ENCODE measurements around the gene ZNF677.
A peak's percentile ranks its signal among the peaks of the same experiment; 100 is the strongest.

Gene ZNF677

DNA sequence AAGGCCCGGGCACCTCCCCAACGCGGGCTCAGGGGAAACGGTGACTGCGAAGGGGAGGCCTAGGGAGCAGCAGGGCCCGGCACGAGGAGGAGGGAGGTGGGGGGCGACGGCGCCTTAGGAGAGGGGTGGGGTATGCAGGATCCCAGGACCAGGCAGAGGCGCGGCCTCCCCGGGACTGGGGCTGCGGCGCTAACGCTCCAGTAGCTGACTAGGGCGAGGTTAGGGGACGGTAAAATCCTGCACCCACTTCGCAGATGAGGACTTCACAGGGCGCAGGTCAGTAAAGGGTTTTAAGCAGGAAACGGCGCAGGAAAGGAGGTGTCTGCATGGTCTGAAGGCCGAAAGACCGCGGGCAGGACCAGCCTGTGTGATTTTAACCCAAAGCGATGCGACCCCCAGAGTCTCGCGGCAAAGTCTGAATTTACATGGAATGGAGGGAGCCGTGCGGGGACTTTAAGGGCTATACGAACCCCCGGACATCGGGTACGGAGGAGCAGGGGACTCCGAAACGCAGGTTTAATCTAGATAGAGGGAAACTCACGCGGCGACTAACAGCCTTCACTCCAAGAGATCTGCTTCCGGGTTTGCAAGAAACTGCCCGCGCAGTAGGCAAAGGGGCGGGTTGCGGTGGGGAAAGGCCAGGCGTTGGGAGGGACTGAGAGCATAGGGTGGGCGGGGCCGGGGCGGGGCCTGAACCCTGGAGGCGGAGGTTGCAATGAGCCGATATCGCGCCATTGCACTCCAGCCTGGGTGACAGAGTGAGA, 61.7 kb downstream of the ZNF677 start, which contains the start of gene ZNF665:
TSS of gene ZNF665 (minus strand) at position 588 of the 764 bp plus-strand sequence. CDS start 10,460 bp downstream, outside the sequence.
- H3K36me3 ChIP-seq (ENCODE audit: control insufficient read depth in 2 of 2, insufficient read depth in 1 of 2, low read length in 2 of 2): no peaks in the 10 kb centered on the region
- H3K9me3 ChIP-seq (ENCODE audit: control insufficient read depth, insufficient read depth, low read depth, low read length): no peaks in the 10 kb centered on the region; the same call in 1 of the 2 replicates
- POLR2A ChIA-PET: no interaction called here
- CTCF ChIA-PET: no interaction called here
- peak within 1 kb of the TSS; percentile 28 for H3K4me3 ChIP-seq (ENCODE audit: low read depth, low read length)
- TF ChIP-seq FEZF1 (tag by site-specific recombination; IDR thresholded peaks at IDR 0.05) (no peak), ZNF302 (tag by site-specific recombination; IDR thresholded peaks at IDR 0.05; ENCODE audit: low read depth) (no peak), ZNF596 (tag by site-specific recombination; IDR thresholded peaks at IDR 0.05) (no peak), SP2 (tag by site-specific recombination; IDR thresholded peaks at IDR 0.05) (no peak), ZBTB11 (tag by site-specific recombination; conservative IDR thresholded peaks at IDR 0.05; ENCODE audit: low read depth) (no peak), ZNF148 (tag by site-specific recombination; IDR thresholded peaks at IDR 0.05; ENCODE audit: borderline replicate concordance) (no peak), ZNF423 (tag by site-specific recombination; IDR thresholded peaks at IDR 0.05) (no peak), ZNF830 (tag by site-specific recombination; IDR thresholded peaks at IDR 0.05; ENCODE audit: low read depth) (no peak), KLF8 (tag by site-specific recombination; IDR thresholded peaks at IDR 0.05) (no peak), ZNF404 (tag by site-specific recombination; IDR thresholded peaks at IDR 0.05) (no peak), ZNF311 (tag by site-specific recombination; IDR thresholded peaks at IDR 0.05; ENCODE audit: borderline replicate concordance) (no peak), SP3 (tag by site-specific recombination; IDR thresholded peaks at IDR 0.05) (no peak)
- TF ChIP-seq, protein P1, sequence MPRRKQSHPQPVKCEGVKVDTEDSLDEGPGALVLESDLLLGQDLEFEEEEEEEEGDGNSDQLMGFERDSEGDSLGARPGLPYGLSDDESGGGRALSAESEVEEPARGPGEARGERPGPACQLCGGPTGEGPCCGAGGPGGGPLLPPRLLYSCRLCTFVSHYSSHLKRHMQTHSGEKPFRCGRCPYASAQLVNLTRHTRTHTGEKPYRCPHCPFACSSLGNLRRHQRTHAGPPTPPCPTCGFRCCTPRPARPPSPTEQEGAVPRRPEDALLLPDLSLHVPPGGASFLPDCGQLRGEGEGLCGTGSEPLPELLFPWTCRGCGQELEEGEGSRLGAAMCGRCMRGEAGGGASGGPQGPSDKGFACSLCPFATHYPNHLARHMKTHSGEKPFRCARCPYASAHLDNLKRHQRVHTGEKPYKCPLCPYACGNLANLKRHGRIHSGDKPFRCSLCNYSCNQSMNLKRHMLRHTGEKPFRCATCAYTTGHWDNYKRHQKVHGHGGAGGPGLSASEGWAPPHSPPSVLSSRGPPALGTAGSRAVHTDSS (tag by site-specific recombination; IDR thresholded peaks at IDR 0.05): no peak
- TF ChIP-seq, protein P2, sequence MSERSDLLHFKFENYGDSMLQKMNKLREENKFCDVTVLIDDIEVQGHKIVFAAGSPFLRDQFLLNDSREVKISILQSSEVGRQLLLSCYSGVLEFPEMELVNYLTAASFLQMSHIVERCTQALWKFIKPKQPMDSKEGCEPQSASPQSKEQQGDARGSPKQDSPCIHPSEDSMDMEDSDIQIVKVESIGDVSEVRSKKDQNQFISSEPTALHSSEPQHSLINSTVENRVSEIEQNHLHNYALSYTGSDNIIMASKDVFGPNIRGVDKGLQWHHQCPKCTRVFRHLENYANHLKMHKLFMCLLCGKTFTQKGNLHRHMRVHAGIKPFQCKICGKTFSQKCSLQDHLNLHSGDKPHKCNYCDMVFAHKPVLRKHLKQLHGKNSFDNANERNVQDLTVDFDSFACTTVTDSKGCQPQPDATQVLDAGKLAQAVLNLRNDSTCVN (tag by site-specific recombination; optimal IDR thresholded peaks at IDR 0.05): no peak
- TF ChIP-seq, protein P3, sequence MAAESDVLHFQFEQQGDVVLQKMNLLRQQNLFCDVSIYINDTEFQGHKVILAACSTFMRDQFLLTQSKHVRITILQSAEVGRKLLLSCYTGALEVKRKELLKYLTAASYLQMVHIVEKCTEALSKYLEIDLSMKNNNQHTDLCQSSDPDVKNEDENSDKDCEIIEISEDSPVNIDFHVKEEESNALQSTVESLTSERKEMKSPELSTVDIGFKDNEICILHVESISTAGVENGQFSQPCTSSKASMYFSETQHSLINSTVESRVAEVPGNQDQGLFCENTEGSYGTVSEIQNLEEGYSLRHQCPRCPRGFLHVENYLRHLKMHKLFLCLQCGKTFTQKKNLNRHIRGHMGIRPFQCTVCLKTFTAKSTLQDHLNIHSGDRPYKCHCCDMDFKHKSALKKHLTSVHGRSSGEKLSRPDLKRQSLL (tag by site-specific recombination; IDR thresholded peaks at IDR 0.05): no peak
- TF ChIP-seq, protein P4, sequence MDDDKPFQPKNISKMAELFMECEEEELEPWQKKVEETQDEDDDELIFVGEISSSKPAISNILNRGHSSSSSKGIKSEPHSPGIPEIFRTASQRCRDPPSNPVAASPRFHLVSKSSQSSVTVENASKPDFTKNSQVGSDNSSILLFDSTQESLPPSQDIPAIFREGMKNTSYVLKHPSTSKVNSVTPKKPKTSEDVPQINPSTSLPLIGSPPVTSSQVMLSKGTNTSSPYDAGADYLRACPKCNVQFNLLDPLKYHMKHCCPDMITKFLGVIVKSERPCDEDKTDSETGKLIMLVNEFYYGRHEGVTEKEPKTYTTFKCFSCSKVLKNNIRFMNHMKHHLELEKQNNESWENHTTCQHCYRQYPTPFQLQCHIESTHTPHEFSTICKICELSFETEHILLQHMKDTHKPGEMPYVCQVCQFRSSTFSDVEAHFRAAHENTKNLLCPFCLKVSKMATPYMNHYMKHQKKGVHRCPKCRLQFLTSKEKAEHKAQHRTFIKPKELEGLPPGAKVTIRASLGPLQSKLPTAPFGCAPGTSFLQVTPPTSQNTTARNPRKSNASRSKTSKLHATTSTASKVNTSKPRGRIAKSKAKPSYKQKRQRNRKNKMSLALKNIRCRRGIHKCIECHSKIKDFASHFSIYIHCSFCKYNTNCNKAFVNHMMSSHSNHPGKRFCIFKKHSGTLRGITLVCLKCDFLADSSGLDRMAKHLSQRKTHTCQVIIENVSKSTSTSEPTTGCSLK (tag by site-specific recombination; IDR thresholded peaks at IDR 0.05): no peak
- TF ChIP-seq, protein P5, sequence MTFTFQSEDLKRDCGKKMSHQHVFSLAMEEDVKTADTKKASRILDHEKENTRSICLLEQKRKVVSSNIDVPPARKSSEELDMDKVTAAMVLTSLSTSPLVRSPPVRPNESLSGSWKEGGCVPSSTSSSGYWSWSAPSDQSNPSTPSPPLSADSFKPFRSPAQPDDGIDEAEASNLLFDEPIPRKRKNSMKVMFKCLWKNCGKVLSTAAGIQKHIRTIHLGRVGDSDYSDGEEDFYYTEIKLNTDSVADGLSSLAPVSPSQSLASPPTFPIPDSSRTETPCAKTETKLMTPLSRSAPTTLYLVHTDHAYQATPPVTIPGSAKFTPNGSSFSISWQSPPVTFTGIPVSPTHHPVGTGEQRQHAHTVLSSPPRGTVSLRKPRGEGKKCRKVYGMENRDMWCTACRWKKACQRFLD (tag by site-specific recombination; IDR thresholded peaks at IDR 0.05): no peak
- H3K27ac ChIP-seq (ENCODE audit: extremely low read depth, low read depth, low read length): no peak within 1 kb of the TSS
- H3K4me1 ChIP-seq (ENCODE audit: control insufficient read depth, insufficient read depth, low read length): no peaks in the 10 kb centered on the region

Data from HEK293 (cell line).